Calu3 (cell line): ENCODE data around the gene AHNAK2. TPM values are rescaled to one million over a fixed set of nuclear protein-coding genes. Genes with fewer than 3 reads are reported as not detected.

Experiments
- BruUV-seq: library from RNA; stranded (reverse); fragments of 400-500 nt; replicated peaks from 2 replicates; lab custom pipeline; 2021; lab: Mats Ljungman, UMichigan
- CTCF ChIA-PET: fragments of 300-600 bp; sonication (Branson Sonifier 250); formaldehyde crosslinking; loops from one replicate; lab custom pipeline; 2022; ENCODE audit warnings: antibody characterized with exemption; lab: Charles Lee
- DNase-seq: peaks from one replicate; pipeline ENCODE4 v3.0.0; 2022
- H3K27ac Mint-ChIP-seq: one replicate; pipeline ENCODE4 v1.8.0; 2022; ENCODE audit warnings: mixed read lengths; ENCODE audit not compliant: unreplicated experiment
- H3K27me3 Mint-ChIP-seq: one replicate; pipeline ENCODE4 v1.8.0; 2022; ENCODE audit warnings: mixed read lengths; ENCODE audit not compliant: unreplicated experiment
- H3K36me3 Mint-ChIP-seq: one replicate; pipeline ENCODE4 v1.8.0; 2022; ENCODE audit warnings: mild to moderate bottlenecking, moderate library complexity, mixed read lengths; ENCODE audit not compliant: insufficient read depth, unreplicated experiment
- H3K4me1 Mint-ChIP-seq: one replicate; pipeline ENCODE4 v1.8.0; 2022; ENCODE audit warnings: mild to moderate bottlenecking, low read depth, mixed read lengths; ENCODE audit not compliant: unreplicated experiment
- H3K4me3 Mint-ChIP-seq: one replicate; pipeline ENCODE4 v1.8.0; 2022; ENCODE audit warnings: mild to moderate bottlenecking, low read depth, moderate library complexity, mixed read lengths; ENCODE audit not compliant: unreplicated experiment
- H3K9me3 Mint-ChIP-seq: one replicate; pipeline ENCODE4 v1.8.0; 2022; ENCODE audit warnings: low read depth, mixed read lengths; ENCODE audit not compliant: unreplicated experiment
- intact Hi-C: fragments of 100-400 bp; cut with micrococcal nuclease; formaldehyde crosslinking; loops from one replicate; pipeline ENCODE4 v1.10.0; 2022; ENCODE audit not compliant: unreplicated experiment
- total RNA-seq: library from RNA; stranded (reverse); gene quantifications from 2 replicates; pipeline ENCODE4 v1.2.3, GENCODE V29; 2022
- TF ChIP-seq, protein P1 (sequence below): fragments of 200-600 bp; IDR thresholded peaks from one replicate; pipeline ENCODE4 v1.8.0; 2022; ENCODE audit warnings: antibody characterized with exemption; ENCODE audit not compliant: unreplicated experiment

Gene AHNAK2
- total RNA-seq, 1 experiment from 2014 or later = 42.0 TPM

DNA sequence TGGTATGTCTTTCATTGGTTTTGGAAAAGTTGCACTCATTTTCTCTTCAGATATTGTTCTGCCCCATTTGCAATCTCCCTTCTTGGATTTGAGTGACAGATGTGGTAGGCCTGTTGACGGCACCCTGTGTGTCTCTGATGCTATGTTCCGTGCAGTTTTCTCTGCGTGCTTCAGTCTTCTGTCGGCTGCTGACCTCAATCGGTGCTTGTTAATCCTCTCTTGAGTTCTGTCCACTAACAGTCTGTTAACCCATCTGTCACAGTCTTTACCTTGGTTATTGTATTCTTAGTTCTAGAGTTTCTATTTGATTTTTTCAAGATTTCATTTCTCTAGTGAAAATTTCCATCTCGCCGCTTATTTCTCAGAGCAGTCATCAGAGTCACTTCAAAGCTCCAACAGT lies 74.2 kb downstream of the AHNAK2 start:
- no TSS peak for BruUV-seq
- Mint-ChIP-seq H3K27ac (no peak overlapping the region), H3K4me3 (no peak overlapping the region), H3K36me3 (no peaks in the 10 kb centered on the region), H3K9me3 (no peaks in the 10 kb centered on the region), H3K4me1 (no peaks in the 10 kb centered on the region), H3K27me3 (peaks cover 32% of the 10 kb centered on the region)
- intact Hi-C loops = no loop called here
- CTCF ChIA-PET = no interaction called here
- TF ChIP-seq, protein P1, sequence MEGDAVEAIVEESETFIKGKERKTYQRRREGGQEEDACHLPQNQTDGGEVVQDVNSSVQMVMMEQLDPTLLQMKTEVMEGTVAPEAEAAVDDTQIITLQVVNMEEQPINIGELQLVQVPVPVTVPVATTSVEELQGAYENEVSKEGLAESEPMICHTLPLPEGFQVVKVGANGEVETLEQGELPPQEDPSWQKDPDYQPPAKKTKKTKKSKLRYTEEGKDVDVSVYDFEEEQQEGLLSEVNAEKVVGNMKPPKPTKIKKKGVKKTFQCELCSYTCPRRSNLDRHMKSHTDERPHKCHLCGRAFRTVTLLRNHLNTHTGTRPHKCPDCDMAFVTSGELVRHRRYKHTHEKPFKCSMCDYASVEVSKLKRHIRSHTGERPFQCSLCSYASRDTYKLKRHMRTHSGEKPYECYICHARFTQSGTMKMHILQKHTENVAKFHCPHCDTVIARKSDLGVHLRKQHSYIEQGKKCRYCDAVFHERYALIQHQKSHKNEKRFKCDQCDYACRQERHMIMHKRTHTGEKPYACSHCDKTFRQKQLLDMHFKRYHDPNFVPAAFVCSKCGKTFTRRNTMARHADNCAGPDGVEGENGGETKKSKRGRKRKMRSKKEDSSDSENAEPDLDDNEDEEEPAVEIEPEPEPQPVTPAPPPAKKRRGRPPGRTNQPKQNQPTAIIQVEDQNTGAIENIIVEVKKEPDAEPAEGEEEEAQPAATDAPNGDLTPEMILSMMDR = no peak
- no peak for DNase-seq

DNA sequence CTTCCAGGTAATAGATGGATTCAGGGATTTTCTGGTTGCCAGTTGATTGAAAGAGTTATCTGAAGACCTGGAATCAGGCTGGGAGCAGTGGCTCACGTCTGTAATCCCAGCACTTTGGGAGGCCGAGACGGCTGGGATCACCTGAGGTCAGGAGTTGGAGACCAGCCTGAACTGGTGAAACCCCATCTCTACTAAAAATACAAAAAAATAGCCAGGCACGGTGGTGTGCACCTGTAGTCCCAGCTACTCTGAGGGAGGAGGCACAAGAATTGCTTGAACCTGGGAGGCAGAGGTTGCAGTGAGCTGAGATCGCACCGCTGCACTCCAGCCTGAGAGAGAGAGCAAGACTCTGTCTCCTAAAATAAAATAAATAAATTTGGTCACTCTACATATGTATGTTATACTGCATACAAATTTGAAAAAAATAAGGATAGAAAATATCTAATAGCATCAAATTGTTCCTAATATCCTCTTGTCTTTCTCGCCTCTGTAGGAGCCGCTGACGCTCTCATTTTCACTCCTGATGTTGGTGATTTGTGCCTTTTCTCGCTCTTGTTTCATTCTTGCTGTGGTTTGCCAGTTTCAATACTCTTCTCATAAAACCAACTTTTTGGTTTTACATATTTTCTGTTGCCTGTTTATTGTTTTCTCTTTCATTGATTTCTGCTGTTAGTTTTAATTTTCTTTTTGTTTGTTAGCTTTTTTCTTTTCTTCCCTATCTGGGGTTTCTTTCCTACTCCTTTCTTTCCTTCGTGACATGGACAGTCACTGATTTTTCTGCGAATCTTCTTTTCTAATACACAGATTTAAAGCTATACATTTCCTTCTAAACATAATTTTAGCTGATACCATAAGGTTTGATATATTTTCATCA lies 77.3 kb downstream of the AHNAK2 start:
- H3K36me3 Mint-ChIP-seq = peaks cover 16% of the 10 kb centered on the region
- CTCF ChIA-PET = interaction anchor here (0.6 kb wide), 1 partner anchor 36 kb away, joined by 4 read pairs; no protein-coding TSS in a partner anchor
- TF ChIP-seq, protein P1 = no peak
- peaks cover 13% of the 10 kb centered on the region for H3K27me3 Mint-ChIP-seq
- no peaks in the 10 kb centered on the region for H3K9me3 Mint-ChIP-seq
- H3K4me1 Mint-ChIP-seq = peaks cover 9% of the 10 kb centered on the region
- no peak overlapping the region for H3K4me3 Mint-ChIP-seq
- intact Hi-C loops = no loop called here
- no peak for DNase-seq
- no peak overlapping the region for H3K27ac Mint-ChIP-seq
- BruUV-seq = no TSS peak

DNA sequence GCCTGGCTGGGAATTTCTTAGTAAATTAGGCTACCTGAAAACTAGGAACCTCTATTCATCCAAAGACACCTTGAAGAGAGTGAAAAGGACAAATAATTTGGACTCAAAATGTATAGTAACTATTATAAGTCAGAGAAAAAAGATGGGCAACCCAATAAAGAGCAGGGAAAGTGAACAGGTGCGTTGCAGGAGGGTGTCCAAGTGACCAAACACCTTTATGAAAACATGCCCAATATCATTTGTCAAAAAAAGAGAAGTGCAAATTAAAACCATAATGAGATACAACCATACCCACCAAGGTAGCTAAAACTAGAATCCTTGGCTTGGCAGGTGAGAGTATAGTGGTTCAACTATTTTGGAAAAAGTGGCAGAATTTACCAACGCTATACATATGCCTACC lies 78.4 kb downstream of the AHNAK2 start:
- TF ChIP-seq, protein P1 = no peak
- no peaks in the 10 kb centered on the region for H3K9me3 Mint-ChIP-seq
- peaks cover 13% of the 10 kb centered on the region for H3K27me3 Mint-ChIP-seq
- H3K4me1 Mint-ChIP-seq = peaks cover 10% of the 10 kb centered on the region
- CTCF ChIA-PET = no interaction called here
- no peak overlapping the region for H3K27ac Mint-ChIP-seq
- peaks cover 25% of the 10 kb centered on the region for H3K36me3 Mint-ChIP-seq
- no peak overlapping the region for H3K4me3 Mint-ChIP-seq
- no peak for DNase-seq
- no TSS peak for BruUV-seq
- intact Hi-C loops = loop anchor here (10.0 kb wide), 1 partner anchor 75 kb away; the partner anchor contains the start of gene AHNAK2

DNA sequence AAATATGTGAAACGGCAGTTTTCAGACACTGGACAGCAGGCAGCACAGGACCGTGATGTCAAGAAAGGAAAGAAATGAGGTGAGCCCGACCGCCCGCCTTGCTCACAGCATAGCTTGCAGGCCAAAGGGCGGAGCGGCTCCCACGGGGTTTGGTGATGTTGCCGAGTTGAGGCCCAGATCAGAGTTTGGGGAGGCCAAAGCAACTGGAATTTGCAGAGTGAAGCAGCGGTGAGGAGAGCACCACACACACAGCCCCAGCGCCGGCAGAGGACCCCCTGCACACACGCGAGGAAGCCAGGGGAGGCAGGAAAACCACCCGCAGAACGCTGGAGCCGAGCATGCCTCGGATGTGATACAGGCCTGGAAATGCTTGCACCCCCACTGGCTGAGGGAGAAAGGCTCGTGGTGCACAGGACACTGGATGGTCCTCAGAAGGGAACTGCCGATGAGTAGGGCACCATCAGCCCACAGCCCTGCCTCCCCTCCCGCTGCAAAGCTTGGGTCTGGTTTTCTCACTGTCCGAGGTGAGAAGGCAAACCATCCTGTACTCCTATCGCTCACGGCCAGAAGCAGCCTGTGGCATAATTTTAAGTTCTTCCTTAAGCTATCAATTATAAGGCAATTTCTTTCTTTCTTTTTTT lies 79.2 kb downstream of the AHNAK2 start:
- intact Hi-C loops = loop anchor here (10.0 kb wide), 1 partner anchor 76 kb away; the partner anchor contains the start of gene AHNAK2
- no peak for DNase-seq
- H3K4me3 Mint-ChIP-seq = no peak overlapping the region
- H3K27me3 Mint-ChIP-seq = peaks cover 5% of the 10 kb centered on the region
- BruUV-seq = no TSS peak
- H3K4me1 Mint-ChIP-seq = peaks cover 10% of the 10 kb centered on the region
- CTCF ChIA-PET = interaction anchor here (0.6 to 0.7 kb wide), 2 partner anchors 230 to 412 kb away, joined by 3 to 4 read pairs; no protein-coding TSS in a partner anchor
- no peaks in the 10 kb centered on the region for H3K9me3 Mint-ChIP-seq
- TF ChIP-seq, protein P1 = no peak
- H3K36me3 Mint-ChIP-seq = peaks cover 25% of the 10 kb centered on the region
- no peak overlapping the region for H3K27ac Mint-ChIP-seq
